ENCODE measurements around the gene PTPRM. TPM values are rescaled to one million over a fixed set of nuclear protein-coding genes. Genes with fewer than 3 reads are reported as not detected.
A peak's percentile ranks its signal among the peaks of the same experiment; 100 is the strongest.

Gene PTPRM
- total RNA-seq, 1 experiment from 2014 or later = 45.6 TPM

DNA sequence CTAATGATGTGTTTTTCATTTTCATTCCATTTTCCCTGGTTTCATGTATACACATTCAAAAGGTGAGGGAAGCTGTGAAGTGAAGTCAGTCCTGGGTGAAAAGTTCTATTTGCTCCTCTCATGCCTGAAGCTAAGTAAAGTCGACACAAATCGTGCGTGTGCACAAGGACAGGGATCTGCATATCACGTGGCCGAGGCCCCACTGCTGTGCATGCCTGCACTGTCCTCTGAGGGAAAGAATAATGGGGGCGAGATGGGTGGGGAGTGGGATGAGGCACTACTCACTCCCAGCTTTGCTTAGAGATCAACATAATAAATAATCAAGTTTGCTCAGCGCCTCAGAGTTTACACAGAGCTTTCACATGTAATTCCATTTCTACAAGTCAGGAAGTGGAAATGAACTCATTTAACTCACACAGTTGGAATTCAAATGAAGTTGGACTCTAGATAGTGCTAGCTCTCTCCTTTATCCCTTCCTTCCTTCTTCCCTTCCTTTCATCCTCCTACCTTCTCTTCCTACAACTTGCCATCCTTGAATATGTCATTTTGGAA, 5.1 kb upstream of the PTPRM start:
- TF ChIP-seq EZH2phosphoT487 (IDR thresholded peaks at IDR 0.05; ENCODE audit: borderline replicate concordance, low read length) (no peak), EZH2 (IDR thresholded peaks at IDR 0.05; ENCODE audit: low read length, unreplicated experiment) (no peak)
- TF ChIP-seq, protein P1, sequence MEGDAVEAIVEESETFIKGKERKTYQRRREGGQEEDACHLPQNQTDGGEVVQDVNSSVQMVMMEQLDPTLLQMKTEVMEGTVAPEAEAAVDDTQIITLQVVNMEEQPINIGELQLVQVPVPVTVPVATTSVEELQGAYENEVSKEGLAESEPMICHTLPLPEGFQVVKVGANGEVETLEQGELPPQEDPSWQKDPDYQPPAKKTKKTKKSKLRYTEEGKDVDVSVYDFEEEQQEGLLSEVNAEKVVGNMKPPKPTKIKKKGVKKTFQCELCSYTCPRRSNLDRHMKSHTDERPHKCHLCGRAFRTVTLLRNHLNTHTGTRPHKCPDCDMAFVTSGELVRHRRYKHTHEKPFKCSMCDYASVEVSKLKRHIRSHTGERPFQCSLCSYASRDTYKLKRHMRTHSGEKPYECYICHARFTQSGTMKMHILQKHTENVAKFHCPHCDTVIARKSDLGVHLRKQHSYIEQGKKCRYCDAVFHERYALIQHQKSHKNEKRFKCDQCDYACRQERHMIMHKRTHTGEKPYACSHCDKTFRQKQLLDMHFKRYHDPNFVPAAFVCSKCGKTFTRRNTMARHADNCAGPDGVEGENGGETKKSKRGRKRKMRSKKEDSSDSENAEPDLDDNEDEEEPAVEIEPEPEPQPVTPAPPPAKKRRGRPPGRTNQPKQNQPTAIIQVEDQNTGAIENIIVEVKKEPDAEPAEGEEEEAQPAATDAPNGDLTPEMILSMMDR (conservative IDR thresholded peaks at IDR 0.05; ENCODE audit: low read depth, low read length) = no peak
- Histone ChIP-seq H3K4me2 (ENCODE audit: low read length) (no peak overlapping the region; the same call in 1 of the 2 replicates), H3K27ac (ENCODE audit: low read length) (no peak overlapping the region), H3K9ac (ENCODE audit: low read length) (no peak overlapping the region), H3K36me3 (ENCODE audit: low read depth, low read length) (no peaks in the 10 kb centered on the region), H3K79me2 (ENCODE audit: low read length) (no peaks in the 10 kb centered on the region), H3K27me3 (ENCODE audit: low read length) (no peaks in the 10 kb centered on the region), H3K9me2 (replicated peaks; ENCODE audit: low read length) (no peaks in the 10 kb centered on the region), H3K9me3 (ENCODE audit: low read length) (no peaks in the 10 kb centered on the region), H3K4me3 (ENCODE audit: low read length) (no peak overlapping the region), H2AFZ (ENCODE audit: low read length) (no peak overlapping the region; the same call in 1 of the 2 replicates), H3F3A (ENCODE audit: low read length, unreplicated experiment) (no peaks in the 10 kb centered on the region), H3K4me1 (ENCODE audit: insufficient read depth, low read length) (peaks cover 18% of the 10 kb centered on the region), H4K20me1 (ENCODE audit: low read length) (no peaks in the 10 kb centered on the region)
- ATAC-seq = peak; percentile 4; the same call in 1 of the 2 replicates
- ChIA-PET POLR2A (ENCODE audit: unreplicated experiment) (interaction anchor here (0.7 kb wide), 1 partner anchor 172 kb away, joined by 3 read pairs; no protein-coding TSS in a partner anchor), CTCF (interaction anchor here (0.5 kb wide), 1 partner anchor 192 kb away, joined by 3 read pairs; no protein-coding TSS in a partner anchor)
- intact Hi-C loops (cut with micrococcal nuclease) = loop anchor here (5.0 to 10.0 kb wide), 3 partner anchors 57 to 920 kb away; no protein-coding TSS in a partner anchor
- DNase-seq = peak; percentile 26
- BruUV-seq (replicated peaks) = no TSS peak

DNA sequence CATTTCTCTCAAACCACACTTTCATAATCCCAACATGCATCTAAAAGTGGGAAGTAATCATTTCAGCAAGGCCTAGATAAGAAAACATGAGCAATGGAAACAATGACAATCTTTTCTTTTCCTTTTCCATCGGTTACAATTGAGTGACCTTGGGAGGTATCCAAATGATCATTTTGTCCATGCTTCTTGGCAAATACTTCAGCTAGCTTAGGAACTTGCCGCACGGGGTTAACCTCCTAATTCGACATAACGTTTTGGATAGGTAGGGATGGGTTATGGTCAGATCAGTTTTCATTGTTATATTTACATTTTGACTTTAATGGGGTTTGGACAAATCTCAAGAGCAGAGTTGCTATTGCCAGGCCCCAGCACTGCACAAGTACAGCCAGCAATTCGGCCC, 4.6 kb upstream of the PTPRM start:
- CTCF ChIA-PET = no interaction called here
- H3K9me3 ChIP-seq (ENCODE audit: low read length) = no peaks in the 10 kb centered on the region
- no TSS peak for BruUV-seq (replicated peaks)
- H3K79me2 ChIP-seq (ENCODE audit: low read length) = peaks cover 2% of the 10 kb centered on the region
- DNase-seq = no peak
- no peak overlapping the region for H3K27ac ChIP-seq (ENCODE audit: low read length)
- H3K4me2 ChIP-seq (ENCODE audit: low read length) = no peak overlapping the region
- H3F3A ChIP-seq (ENCODE audit: low read length, unreplicated experiment) = no peaks in the 10 kb centered on the region
- H4K20me1 ChIP-seq (ENCODE audit: low read length) = no peaks in the 10 kb centered on the region
- no peak for ATAC-seq
- POLR2A ChIA-PET (ENCODE audit: unreplicated experiment) = no interaction called here
- TF ChIP-seq EZH2phosphoT487 (IDR thresholded peaks at IDR 0.05; ENCODE audit: borderline replicate concordance, low read length) (no peak), EZH2 (IDR thresholded peaks at IDR 0.05; ENCODE audit: low read length, unreplicated experiment) (no peak)
- TF ChIP-seq, protein P1 (conservative IDR thresholded peaks at IDR 0.05; ENCODE audit: low read depth, low read length) = no peak
- no peaks in the 10 kb centered on the region for H3K9me2 ChIP-seq (replicated peaks; ENCODE audit: low read length)
- no peaks in the 10 kb centered on the region for H3K27me3 ChIP-seq (ENCODE audit: low read length)
- no peak overlapping the region for H3K9ac ChIP-seq (ENCODE audit: low read length)
- intact Hi-C loops (cut with micrococcal nuclease) = loop anchor here (5.0 to 10.0 kb wide), 3 partner anchors 58 to 920 kb away; no protein-coding TSS in a partner anchor
- H3K36me3 ChIP-seq (ENCODE audit: low read depth, low read length) = no peaks in the 10 kb centered on the region
- H3K4me3 ChIP-seq (ENCODE audit: low read length) = no peak overlapping the region
- peaks cover 18% of the 10 kb centered on the region for H3K4me1 ChIP-seq (ENCODE audit: insufficient read depth, low read length)
- no peak overlapping the region; the same call in 1 of the 2 replicates for H2AFZ ChIP-seq (ENCODE audit: low read length)

DNA sequence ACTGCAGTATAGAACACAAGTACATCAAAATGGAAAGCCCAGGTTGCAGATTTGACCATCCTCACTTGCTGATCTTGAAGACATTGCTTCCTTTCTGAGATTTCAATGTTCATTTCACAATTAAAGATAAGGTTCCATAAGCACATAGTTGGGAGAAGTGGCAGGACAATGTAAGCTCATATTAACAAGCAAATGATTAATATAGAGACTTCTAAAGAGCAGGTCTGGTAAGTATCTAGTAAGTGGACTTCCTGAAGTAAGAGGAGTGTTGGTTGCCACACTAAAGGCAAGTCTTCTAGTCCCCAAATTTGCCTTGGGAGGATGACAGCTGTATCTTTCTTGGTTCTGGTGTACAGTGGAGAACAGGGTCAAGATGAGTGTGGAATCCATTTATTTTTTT, 1.4 kb upstream of the PTPRM start:
- intact Hi-C loops (cut with micrococcal nuclease) = loop anchor here (2.0 to 10.0 kb wide), 4 partner anchors 61 to 359 kb away; no protein-coding TSS in a partner anchor
- H4K20me1 ChIP-seq (ENCODE audit: low read length) = no peaks in the 10 kb centered on the region
- TF ChIP-seq, protein P1 (conservative IDR thresholded peaks at IDR 0.05; ENCODE audit: low read depth, low read length) = no peak
- no peak for TF ChIP-seq EZH2phosphoT487 (IDR thresholded peaks at IDR 0.05; ENCODE audit: borderline replicate concordance, low read length)
- no peak for TF ChIP-seq EZH2 (IDR thresholded peaks at IDR 0.05; ENCODE audit: low read length, unreplicated experiment)
- peaks cover 27% of the 10 kb centered on the region for H3K4me1 ChIP-seq (ENCODE audit: insufficient read depth, low read length)
- POLR2A ChIA-PET (ENCODE audit: unreplicated experiment) = no interaction called here
- H3K9ac ChIP-seq (ENCODE audit: low read length) = no peak overlapping the region
- H3K4me2 ChIP-seq (ENCODE audit: low read length) = peak overlapping the region; percentile 94
- H3K9me2 ChIP-seq (replicated peaks; ENCODE audit: low read length) = no peaks in the 10 kb centered on the region
- no peak overlapping the region for H2AFZ ChIP-seq (ENCODE audit: low read length)
- H3K27ac ChIP-seq (ENCODE audit: low read length) = no peak overlapping the region
- ATAC-seq (no peak), DNase-seq (peak; percentile 22)
- CTCF ChIA-PET = no interaction called here
- no peaks in the 10 kb centered on the region for H3F3A ChIP-seq (ENCODE audit: low read length, unreplicated experiment)
- H3K36me3 ChIP-seq (ENCODE audit: low read depth, low read length) = no peaks in the 10 kb centered on the region
- no peaks in the 10 kb centered on the region for H3K9me3 ChIP-seq (ENCODE audit: low read length)
- no peaks in the 10 kb centered on the region for H3K27me3 ChIP-seq (ENCODE audit: low read length)
- peak overlapping the region; percentile 79; the same call in 1 of the 2 replicates for H3K4me3 ChIP-seq (ENCODE audit: low read length)
- BruUV-seq (replicated peaks) = no TSS peak
- peaks cover 33% of the 10 kb centered on the region for H3K79me2 ChIP-seq (ENCODE audit: low read length)
